HCT116 (cell line): ENCODE data around the gene SLC12A1.

Experiments
- CTCF ChIP-seq, 3 experiments: fragments of 200-600 bp in 1 of 3; sonication (generic) in 1 of 3; IDR thresholded peaks in 2 of 3; conservative IDR thresholded peaks in 1 of 3; 2 replicates each; pipeline ENCODE4 v1.5.1; 2012 to 2017; ENCODE audit warnings: low read depth in 2 of 3, low read length in 2 of 3, antibody characterized with exemption in 1 of 3, borderline replicate concordance in 1 of 3, control low read depth in 1 of 3, mild to moderate bottlenecking in 1 of 3, mixed read lengths in 1 of 3, mixed run types in 1 of 3, moderate library complexity in 1 of 3; ENCODE audit not compliant: insufficient read depth in 1 of 3
- EGR1 ChIP-seq: IDR thresholded peaks from 2 replicates; pipeline ENCODE4 v1.6.1; 2012; ENCODE audit warnings: low read depth
- EZH2 ChIP-seq: fragments of 200-600 bp; sonication (generic); IDR thresholded peaks from 2 replicates; pipeline ENCODE4 v1.6.1; 2017; ENCODE audit warnings: antibody characterized with exemption, mixed run types
- JUND ChIP-seq: IDR thresholded peaks from 2 replicates; pipeline ENCODE4 v1.6.1; 2012
- MAX ChIP-seq: IDR thresholded peaks from 2 replicates; pipeline ENCODE4 v1.6.1; 2012
- POLR2A ChIP-seq: IDR thresholded peaks from 2 replicates; pipeline ENCODE4 v1.7.0; 2011; ENCODE audit warnings: borderline replicate concordance; ENCODE audit not compliant: insufficient read depth, insufficient read length; ENCODE audit errors: extremely low read depth
- RAD21 ChIP-seq: IDR thresholded peaks from 2 replicates; pipeline ENCODE4 v1.6.1; 2012; ENCODE audit warnings: low read depth, mild to moderate bottlenecking
- SIN3A ChIP-seq: IDR thresholded peaks from 2 replicates; pipeline ENCODE4 v1.6.1; 2012; ENCODE audit warnings: low read depth
- SRF ChIP-seq: IDR thresholded peaks from 2 replicates; pipeline ENCODE4 v1.6.1; 2012; ENCODE audit warnings: low read depth

DNA sequence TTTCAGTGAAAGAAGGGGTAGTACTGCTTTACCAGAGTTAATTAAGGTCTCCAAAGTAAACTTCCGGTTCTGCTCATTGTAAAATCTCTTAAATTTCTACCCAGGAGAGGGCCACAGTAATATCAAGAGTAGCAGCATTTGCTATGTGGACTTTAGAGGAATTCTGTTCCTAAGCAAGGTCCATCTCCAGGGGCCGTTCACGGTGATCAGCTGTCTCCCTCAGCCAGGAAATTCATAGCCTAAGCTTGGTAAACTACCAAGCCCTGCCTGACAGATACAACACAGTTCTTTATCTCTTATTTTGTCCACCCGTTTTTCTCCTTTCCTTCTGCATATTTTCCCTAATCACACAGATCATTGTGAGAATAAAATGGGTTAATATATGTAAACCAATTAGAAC is 127.4 kb downstream of the SLC12A1 start:
- TF ChIP-seq EZH2 (no peak), CTCF (IDR thresholded peaks at IDR 0.05 in 2 of 3, conservative IDR thresholded peaks at IDR 0.05 in 1 of 3; ENCODE audit: borderline replicate concordance in 1 of 3, insufficient read depth in 1 of 3, low read depth in 2 of 3, low read length in 2 of 3) (no peak), SRF (no peak), RAD21 (no peak), POLR2A (no peak), SIN3A (no peak), MAX (no peak), EGR1 (no peak), JUND (no peak)
